PC-3 (cell line): ENCODE measurements around the gene MTA1.

ENCODE experiments used
- EZH2 ChIP-seq: fragments of 300-600 bp; sonication (generic); IDR thresholded peaks from one replicate; pipeline ENCODE4 v1.6.1; 2017; ENCODE audit warnings: antibody characterized with exemption, mild to moderate bottlenecking, low read length; ENCODE audit not compliant: unreplicated experiment
- TF ChIP-seq, protein P1 (sequence below): fragments of 300-600 bp; sonication (generic); conservative IDR thresholded peaks from 2 replicates; pipeline ENCODE4 v1.5.1; 2017; ENCODE audit warnings: antibody characterized with exemption, low read depth, mild to moderate bottlenecking, low read length

DNA sequence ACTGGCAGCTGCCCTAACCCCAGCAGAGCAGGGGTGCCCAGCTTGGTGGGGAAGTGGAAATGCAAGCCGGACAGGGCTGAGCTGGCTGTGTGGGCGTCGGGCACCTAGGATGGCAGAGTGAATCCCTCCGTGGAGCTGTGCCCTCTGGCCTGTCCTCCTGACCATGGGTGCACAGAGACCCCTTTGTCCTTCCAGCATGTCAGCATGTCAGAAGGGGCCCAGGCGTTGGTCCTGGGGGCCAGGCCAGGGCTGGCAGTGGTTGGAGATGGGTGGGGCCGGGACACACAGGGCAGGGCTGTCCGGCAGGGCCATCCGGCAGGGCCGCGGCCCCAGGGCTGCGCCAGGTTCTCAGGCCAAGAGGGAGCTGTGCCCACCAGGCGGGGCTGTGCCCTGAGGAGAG is 30.1 kb upstream of the MTA1 start:
- TF ChIP-seq, protein P1, sequence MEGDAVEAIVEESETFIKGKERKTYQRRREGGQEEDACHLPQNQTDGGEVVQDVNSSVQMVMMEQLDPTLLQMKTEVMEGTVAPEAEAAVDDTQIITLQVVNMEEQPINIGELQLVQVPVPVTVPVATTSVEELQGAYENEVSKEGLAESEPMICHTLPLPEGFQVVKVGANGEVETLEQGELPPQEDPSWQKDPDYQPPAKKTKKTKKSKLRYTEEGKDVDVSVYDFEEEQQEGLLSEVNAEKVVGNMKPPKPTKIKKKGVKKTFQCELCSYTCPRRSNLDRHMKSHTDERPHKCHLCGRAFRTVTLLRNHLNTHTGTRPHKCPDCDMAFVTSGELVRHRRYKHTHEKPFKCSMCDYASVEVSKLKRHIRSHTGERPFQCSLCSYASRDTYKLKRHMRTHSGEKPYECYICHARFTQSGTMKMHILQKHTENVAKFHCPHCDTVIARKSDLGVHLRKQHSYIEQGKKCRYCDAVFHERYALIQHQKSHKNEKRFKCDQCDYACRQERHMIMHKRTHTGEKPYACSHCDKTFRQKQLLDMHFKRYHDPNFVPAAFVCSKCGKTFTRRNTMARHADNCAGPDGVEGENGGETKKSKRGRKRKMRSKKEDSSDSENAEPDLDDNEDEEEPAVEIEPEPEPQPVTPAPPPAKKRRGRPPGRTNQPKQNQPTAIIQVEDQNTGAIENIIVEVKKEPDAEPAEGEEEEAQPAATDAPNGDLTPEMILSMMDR: no peak
- TF ChIP-seq EZH2: no peak
